Keratinocyte (primary cell): ENCODE data around the gene ARHGAP20. TPM values are rescaled to one million over a fixed set of nuclear protein-coding genes. Genes with fewer than 3 reads are reported as not detected.

Experiments
- DNase-seq: peaks from one replicate; pipeline ENCODE4 v3.0.0-alpha.2; 2011; ENCODE audit warnings: low read depth, missing footprints, low spot score
- FAIRE-seq: peaks from 2 replicates; lab custom pipeline; 2011; peaks lifted over from hg19 to GRCh38; lab: Jason Lieb, UNC
- H2AFZ ChIP-seq: 2 replicates; pipeline ENCODE4 v1.6.0; 2012; ENCODE audit warnings: low read length, control low read depth, inconsistent platforms; ENCODE audit not compliant: control insufficient read depth
- H3K27ac ChIP-seq: 2 replicates; pipeline ENCODE4 v1.5.1; 2011; ENCODE audit warnings: low read length; ENCODE audit not compliant: control insufficient read depth, insufficient read depth
- H3K27me3 ChIP-seq: 3 replicates; pipeline ENCODE4 v1.6.0; 2011; ENCODE audit warnings: low read length; ENCODE audit not compliant: control insufficient read depth, insufficient read depth; ENCODE audit errors: extremely low read depth
- H3K36me3 ChIP-seq, 2 experiments: 2 replicates in 1 of 2; 3 replicates in 1 of 2; pipeline ENCODE4 v1.5.1; 2011; ENCODE audit warnings: low read length in 2 of 2, mild to moderate bottlenecking in 1 of 2; ENCODE audit not compliant: control insufficient read depth in 2 of 2, insufficient read depth in 2 of 2; ENCODE audit errors: extremely low read depth in 1 of 2
- H3K4me1 ChIP-seq: 3 replicates; pipeline ENCODE4 v1.5.1; 2011; ENCODE audit warnings: low read length; ENCODE audit not compliant: control insufficient read depth, insufficient read depth; ENCODE audit errors: extremely low read depth
- H3K4me2 ChIP-seq: 3 replicates; pipeline ENCODE4 v1.6.0; 2011; ENCODE audit warnings: low read depth, low read length; ENCODE audit not compliant: control insufficient read depth, insufficient read depth; ENCODE audit errors: extremely low read depth
- H3K4me3 ChIP-seq, 3 experiments: fragments of 200-600 bp in 1 of 3; sonication (generic) in 1 of 3; 2 replicates in 2 of 3; 3 replicates in 1 of 3; pipeline ENCODE4 v1.5.1; 2011 to 2016; ENCODE audit warnings: low read length in 3 of 3, mild to moderate bottlenecking in 3 of 3, control low read depth in 2 of 3, inconsistent platforms in 1 of 3, low read depth in 1 of 3, mixed read lengths in 1 of 3, mixed run types in 1 of 3, moderate library complexity in 1 of 3; ENCODE audit not compliant: control insufficient read depth in 2 of 3, insufficient read depth in 2 of 3; ENCODE audit errors: extremely low read depth in 1 of 3
- H3K79me2 ChIP-seq: 2 replicates; pipeline ENCODE4 v1.6.0; 2012; ENCODE audit warnings: low read length; ENCODE audit not compliant: control insufficient read depth, insufficient read depth
- H3K9ac ChIP-seq: 3 replicates; pipeline ENCODE4 v1.6.0; 2011; ENCODE audit warnings: low read length; ENCODE audit not compliant: control insufficient read depth, insufficient read depth; ENCODE audit errors: extremely low read depth
- H3K9me1 ChIP-seq: 3 replicates; pipeline ENCODE4 v1.6.0; 2011; ENCODE audit warnings: low read length; ENCODE audit not compliant: control insufficient read depth, insufficient read depth; ENCODE audit errors: extremely low read depth
- H3K9me3 ChIP-seq: 2 replicates; pipeline ENCODE4 v1.5.1; 2012; ENCODE audit warnings: low read depth, low read length; ENCODE audit not compliant: control insufficient read depth
- H4K20me1 ChIP-seq: 3 replicates; pipeline ENCODE4 v1.6.0; 2011; ENCODE audit warnings: low read length; ENCODE audit not compliant: control insufficient read depth, insufficient read depth; ENCODE audit errors: extremely low read depth
- CTCF ChIP-seq, 3 experiments: IDR thresholded peaks in 1 of 3; conservative IDR thresholded peaks in 1 of 3; optimal IDR thresholded peaks in 1 of 3; 2 replicates in 2 of 3; 3 replicates in 1 of 3; pipeline versions ENCODE3 to v1.5.1; 2011; ENCODE audit warnings: low read length in 3 of 3, mild to moderate bottlenecking in 3 of 3, moderate library complexity in 2 of 3, control low read depth in 1 of 3, inconsistent platforms in 1 of 3; ENCODE audit not compliant: insufficient read depth in 2 of 3; ENCODE audit errors: extremely low read depth in 1 of 3
- EZH2 ChIP-seq: IDR thresholded peaks from one replicate; pipeline ENCODE4 v1.6.1; 2012; ENCODE audit warnings: inconsistent platforms, mild to moderate bottlenecking, low read length, moderate library complexity
- dilution Hi-C: fragments of 300-500 bp; cut with MboI; formaldehyde crosslinking; loops from one replicate; pipeline ENCODE4 v1.7.0; 2020; ENCODE audit warnings: low sequenced_read_pairs; ENCODE audit not compliant: extremely low pct_ligation_motif_present
- polyA plus RNA-seq, 5 experiments: library from polyadenylated mRNA; depleted of rRNA in 3 of 5; stranded (reverse) in 3 of 5; stranded (forward) in 1 of 5; unstranded in 1 of 5; fragments of >200 nt; gene quantifications; 1 replicate in 1 of 5; 2 replicates in 3 of 5; 3 replicates in 1 of 5; pipeline versions ENCODE4 v1.2.1 to v1.2.3, GENCODE V29; 2011 to 2012; ENCODE audit warnings: missing spikeins in 2 of 5, low read depth in 1 of 5, low replicate concordance in 1 of 5

ARHGAP20 gene
- polyA plus RNA-seq, 1 donor (not counting 4 experiments of a cell fraction or from before 2014, with no cell fraction given), result not detected

GRCh38 chr11:110734790-110735189 lies 22.6 kb upstream of the ARHGAP20 start:
- TF ChIP-seq CTCF (optimal IDR thresholded peaks at IDR 0.05 in 1 of 3, IDR thresholded peaks at IDR 0.05 in 1 of 3, conservative IDR thresholded peaks at IDR 0.05 in 1 of 3; ENCODE audit: extremely low read depth in 1 of 3, insufficient read depth in 2 of 3, low read length in 3 of 3) (no peak), EZH2 (no peak)
- no peak overlapping the region for H3K4me2 ChIP-seq
- FAIRE-seq (no peak), DNase-seq (no peak)
- H2AFZ ChIP-seq, result no peak overlapping the region
- H3K27ac ChIP-seq, result no peak overlapping the region
- H3K79me2 ChIP-seq, result no peaks in the 10 kb centered on the region
- H3K27me3 ChIP-seq, result peaks cover 4% of the 10 kb centered on the region
- H3K9me1 ChIP-seq, result no peaks in the 10 kb centered on the region
- H3K9ac ChIP-seq, result no peak overlapping the region
- H3K4me3 ChIP-seq, result no peak overlapping the region
- dilution Hi-C loops, result no loop called here
- no peaks in the 10 kb centered on the region for H3K9me3 ChIP-seq
- H3K4me1 ChIP-seq, result no peaks in the 10 kb centered on the region
- H4K20me1 ChIP-seq, result no peaks in the 10 kb centered on the region
- H3K36me3 ChIP-seq, result no peaks in the 10 kb centered on the region

- H4K20me1 ChIP-seq, result no peaks in the 10 kb centered on the region
- FAIRE-seq, result no peak
- no peaks in the 10 kb centered on the region for H3K9me3 ChIP-seq
- no peaks in the 10 kb centered on the region for H3K9me1 ChIP-seq
- no peaks in the 10 kb centered on the region for H3K79me2 ChIP-seq
- no peak for DNase-seq
- H3K9ac ChIP-seq, result no peak overlapping the region
- no peaks in the 10 kb centered on the region for H3K4me1 ChIP-seq
- dilution Hi-C loops, result no loop called here
- H3K4me2 ChIP-seq, result no peak overlapping the region
- no peak overlapping the region for H2AFZ ChIP-seq
- peaks cover 4% of the 10 kb centered on the region for H3K27me3 ChIP-seq
- no peak overlapping the region for H3K4me3 ChIP-seq
- no peaks in the 10 kb centered on the region for H3K36me3 ChIP-seq
- no peak overlapping the region for H3K27ac ChIP-seq
- no peak for TF ChIP-seq EZH2
- TF ChIP-seq CTCF (optimal IDR thresholded peaks at IDR 0.05 in 1 of 3, IDR thresholded peaks at IDR 0.05 in 1 of 3, conservative IDR thresholded peaks at IDR 0.05 in 1 of 3; ENCODE audit: extremely low read depth in 1 of 3, insufficient read depth in 2 of 3, low read length in 3 of 3), result no peak
Observed at GRCh38 chr11:110730773-110731172, 18.5 kb upstream of the ARHGAP20 start.
